Transverse colon (tissue), 4 donors: ENCODE measurements around the gene ANKRD13C. TPM values are rescaled to one million over a fixed set of nuclear protein-coding genes. Genes with fewer than 3 reads are reported as not detected.

Experiments used
- DNase-seq: peaks from one replicate; pipeline ENCODE4 v3.0.0-alpha.2; 2019
- H3K27ac ChIP-seq, 4 donors: fragments of 200-600 bp; sonication (generic); 2 replicates each; pipeline ENCODE4 v1.5.1; 2016 to 2018; ENCODE audit warnings: inconsistent platforms in 4 of 4
- H3K27me3 ChIP-seq: fragments of 200-600 bp; sonication (generic); 2 replicates; pipeline ENCODE4 v1.5.1; 2017; ENCODE audit warnings: inconsistent platforms
- H3K36me3 ChIP-seq, 4 donors: fragments of 200-600 bp; sonication (generic); 2 replicates each; pipeline ENCODE4 v1.5.1; 2017 to 2019; ENCODE audit warnings: inconsistent platforms in 4 of 4
- H3K4me1 ChIP-seq, 4 donors: fragments of 200-600 bp; sonication (generic); 2 replicates each; pipeline ENCODE4 v1.5.1; 2017 to 2020; ENCODE audit warnings: inconsistent platforms in 4 of 4
- H3K4me3 ChIP-seq, 4 donors: fragments of 200-600 bp; sonication (generic); 1 replicate in 1 of 4; 2 replicates in 3 of 4; pipeline versions ENCODE4 v1.5.1 to v1.6.1; 2017 to 2019; ENCODE audit warnings: inconsistent platforms in 4 of 4
- H3K9me3 ChIP-seq, 2 donors: fragments of 200-600 bp; sonication (generic); 2 replicates each; pipeline ENCODE4 v1.5.1; 2017 to 2019; ENCODE audit warnings: inconsistent platforms in 2 of 2
- CTCF ChIP-seq, 5 experiments: fragments of 200-600 bp in 3 of 5; fragments of 450-650 bp in 2 of 5; sonication (generic) in 3 of 5; IDR thresholded peaks; 1 replicate in 2 of 5; 2 replicates in 3 of 5; pipeline ENCODE4 v1.5.1; 2016 to 2017; ENCODE audit warnings: antibody characterized with exemption in 5 of 5, inconsistent platforms in 3 of 5, mild to moderate bottlenecking in 2 of 5, moderate library complexity in 1 of 5
- EP300 ChIP-seq: sonication (generic); formaldehyde crosslinking; IDR thresholded peaks from one replicate; pipeline ENCODE4 v1.6.1; 2017; ENCODE audit warnings: antibody characterized with exemption, low read depth
- POLR2A ChIP-seq: fragments of 450-650 bp; IDR thresholded peaks from one replicate; pipeline ENCODE4 v1.6.1; 2016; ENCODE audit warnings: antibody characterized with exemption, mild to moderate bottlenecking, moderate library complexity
- POLR2AphosphoS5 ChIP-seq, 3 donors: sonication (generic); formaldehyde crosslinking; IDR thresholded peaks; one replicate each; pipeline ENCODE4 v1.6.1; 2016; ENCODE audit warnings: antibody characterized with exemption in 3 of 3
- WGBS, 2 donors: methylation state at CpG; one replicate each; pipeline ENCODE4 v1.1.5; 2018; ENCODE audit warnings: low coverage in 1 of 2; 5-methylcytosine and 5-hydroxymethylcytosine counted together
- in situ Hi-C, 4 donors: fragments of 200-750 bp; cut with MboI; loops; one replicate each; pipeline versions ENCODE4 v1.15.0 to v1.15.1; 2017; ENCODE audit warnings: low sequenced_read_pairs in 3 of 4, low pct_ligation_motif_present in 1 of 4, low pct_unique_long_range_greater_than_20kb in 1 of 4
- intact Hi-C: fragments of 100-400 bp; cut with DNase I; formaldehyde crosslinking; loops from one replicate; pipeline ENCODE4 v1.15.1; 2023; ENCODE audit warnings: low total_unique reads
- total RNA-seq, 4 donors: library from RNA; depleted of rRNA; stranded (reverse); fragments of >200 nt; gene quantifications; one replicate each; pipeline ENCODE4 v1.1.0, GENCODE V29; 2016

ANKRD13C gene
- total RNA-seq, 4 donors from 2014 or later, result 10.7 to 35.5 (median 27.1) TPM

DNA sequence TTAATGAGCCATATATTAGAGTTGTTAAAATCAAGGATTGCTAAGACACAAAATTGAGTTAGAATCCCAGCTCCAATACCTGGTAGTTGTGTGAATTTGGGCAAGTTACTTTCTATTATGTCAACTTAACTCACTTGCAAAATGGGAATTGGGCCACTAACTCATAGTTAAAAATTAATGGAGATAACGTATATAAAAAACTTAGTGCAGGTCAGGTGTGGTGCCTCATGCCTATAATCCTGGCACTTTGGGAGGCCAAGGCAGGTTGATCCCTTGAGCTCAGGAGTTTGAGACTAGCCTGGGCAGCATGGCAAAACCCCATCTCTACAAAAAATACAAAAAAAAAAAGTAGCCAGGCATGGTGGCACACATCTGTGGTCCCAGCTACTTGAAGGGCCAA lies 75.8 kb downstream of the ANKRD13C start:
- Histone ChIP-seq H3K36me3 (peaks cover 0 to 24% (median 1%) of the 10 kb centered on the region in 4 donors), H3K4me3 (no peak overlapping the region), H3K27me3 (no peaks in the 10 kb centered on the region), H3K4me1 (peaks cover 0 to 6% (median 0%) of the 10 kb centered on the region in 4 donors), H3K27ac (no peak overlapping the region), H3K9me3 (no peaks in the 10 kb centered on the region)
- TF ChIP-seq EP300, result no peak
- TF ChIP-seq POLR2AphosphoS5 (IDR thresholded peaks at IDR 0.05), result no peak
- no peak for TF ChIP-seq POLR2A
- no peak for TF ChIP-seq CTCF (IDR thresholded peaks at IDR 0.05)
- intact Hi-C loops, result no loop called here
- no peak for DNase-seq
- in situ Hi-C loops, result no loop called here
- 38 to 63% methylated on average over 1 of the region's 1 CpG for WGBS, 2 donors

DNA sequence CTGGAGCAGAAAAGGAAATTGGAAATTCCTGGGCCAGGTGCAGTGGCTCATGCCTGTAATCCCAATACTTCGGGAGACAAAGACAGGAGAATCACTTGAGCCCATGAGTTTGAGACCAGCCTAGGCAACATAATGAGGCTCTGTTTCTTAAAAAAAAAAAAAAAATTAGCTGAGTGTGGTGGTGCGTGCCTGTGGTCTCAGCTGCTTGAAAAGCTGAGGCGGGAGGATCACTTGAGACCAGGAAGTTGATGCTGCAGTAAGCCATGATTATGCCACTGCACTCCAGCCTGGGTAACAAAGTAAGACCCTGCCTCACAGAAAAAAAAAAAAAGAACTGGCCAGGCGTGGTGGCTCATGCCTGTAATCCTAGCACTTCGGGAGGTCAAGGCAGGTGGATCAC lies 76.6 kb downstream of the ANKRD13C start:
- 90 to 97% methylated on average over 4 to 5 of the region's 5 CpGs for WGBS, 2 donors
- H3K27ac ChIP-seq, result no peak overlapping the region
- peaks cover 0 to 31% (median 2%) of the 10 kb centered on the region in 4 donors for H3K36me3 ChIP-seq
- DNase-seq, result no peak
- in situ Hi-C loops (no loop called here), intact Hi-C loops (no loop called here)
- no peak overlapping the region for H3K4me3 ChIP-seq
- H3K9me3 ChIP-seq, result no peaks in the 10 kb centered on the region
- no peaks in the 10 kb centered on the region for H3K27me3 ChIP-seq
- H3K4me1 ChIP-seq, result peaks cover 0 to 6% (median 0%) of the 10 kb centered on the region in 4 donors
- no peak for TF ChIP-seq EP300
- no peak for TF ChIP-seq POLR2AphosphoS5 (IDR thresholded peaks at IDR 0.05)
- TF ChIP-seq CTCF (IDR thresholded peaks at IDR 0.05), result no peak
- TF ChIP-seq POLR2A, result no peak

DNA sequence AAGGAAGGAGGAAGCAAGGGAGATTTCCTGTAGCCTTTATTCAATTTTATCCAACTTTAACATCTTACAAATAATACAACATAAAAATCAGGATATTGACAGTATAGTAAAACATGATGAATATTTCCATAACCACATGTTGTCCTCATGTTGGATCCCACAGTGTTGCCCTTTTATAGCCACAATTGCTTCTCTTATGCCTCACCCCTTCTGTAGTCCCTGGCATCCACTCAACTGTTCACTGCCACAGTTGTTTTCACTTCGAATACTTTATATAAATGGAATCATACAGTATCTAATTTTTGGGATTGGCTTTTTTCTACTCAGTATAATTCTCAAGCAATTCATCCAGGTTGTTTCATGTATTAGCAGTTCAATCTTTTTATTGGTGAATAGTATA lies 88.6 kb downstream of the ANKRD13C start:
- Histone ChIP-seq H3K9me3 (no peaks in the 10 kb centered on the region), H3K4me3 (no peak overlapping the region), H3K36me3 (peaks cover 0 to 35% (median 6%) of the 10 kb centered on the region in 4 donors), H3K27ac (no peak overlapping the region), H3K27me3 (no peaks in the 10 kb centered on the region), H3K4me1 (no peaks in the 10 kb centered on the region)
- TF ChIP-seq CTCF (IDR thresholded peaks at IDR 0.05) (no peak), EP300 (no peak), POLR2AphosphoS5 (IDR thresholded peaks at IDR 0.05) (no peak), POLR2A (no peak)
- 63 to 75% methylated on average over 1 of the region's 1 CpG for WGBS, 2 donors
- in situ Hi-C loops, result no loop called here
- intact Hi-C loops, result no loop called here
- no peak for DNase-seq

DNA sequence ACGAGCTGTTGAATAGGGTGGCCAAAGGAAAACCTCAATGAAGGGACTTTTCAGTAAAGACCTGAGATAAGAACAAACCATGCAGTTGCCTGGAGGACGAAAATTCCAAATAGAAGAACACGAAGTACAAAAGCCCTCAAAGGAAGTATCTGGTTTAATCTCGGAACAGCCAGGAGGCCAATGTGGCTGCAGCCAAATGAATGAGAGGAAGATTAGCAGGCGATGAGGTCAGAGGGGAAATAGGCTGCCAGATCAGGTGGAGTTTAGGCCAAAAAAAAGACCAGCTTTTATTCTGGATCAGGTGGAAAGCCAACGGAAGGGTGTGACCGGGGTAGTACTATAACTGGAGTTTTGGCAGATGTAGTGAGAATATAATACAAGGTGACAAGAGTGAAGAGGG lies 89.7 kb downstream of the ANKRD13C start:
- in situ Hi-C loops (no loop called here), intact Hi-C loops (no loop called here)
- DNase-seq, result no peak
- no peak for TF ChIP-seq EP300
- no peak for TF ChIP-seq CTCF (IDR thresholded peaks at IDR 0.05)
- no peak for TF ChIP-seq POLR2A
- TF ChIP-seq POLR2AphosphoS5 (IDR thresholded peaks at IDR 0.05), result no peak
- no peaks in the 10 kb centered on the region for H3K4me1 ChIP-seq
- no peak overlapping the region for H3K27ac ChIP-seq
- peaks cover 0 to 35% (median 6%) of the 10 kb centered on the region in 4 donors for H3K36me3 ChIP-seq
- 93% methylated on average over 7 of the region's 7 CpGs for WGBS, 2 donors
- no peak overlapping the region for H3K4me3 ChIP-seq
- H3K27me3 ChIP-seq, result no peaks in the 10 kb centered on the region
- no peaks in the 10 kb centered on the region for H3K9me3 ChIP-seq
